Smooth muscle cell (in vitro differentiated cells): ENCODE data around the gene SGCA. TPM values are rescaled to one million over a fixed set of nuclear protein-coding genes. Genes with fewer than 3 reads are reported as not detected.

Source experiments
- DNase-seq: peaks from one replicate; lab custom pipeline; 2025; ENCODE audit not compliant: unreplicated experiment; lab: John Stamatoyannopoulos, UW
- H2AFZ ChIP-seq: fragments of 200-600 bp; sonication (generic); 2 replicates; pipeline ENCODE4 v1.6.0; 2016; ENCODE audit warnings: antibody characterized with exemption, low read depth, mild to moderate bottlenecking
- H3F3A ChIP-seq: fragments of 200-600 bp; sonication (generic); 2 replicates; pipeline ENCODE4 v1.6.0; 2017; ENCODE audit warnings: antibody characterized with exemption, low read depth
- H3K27ac ChIP-seq: fragments of 200-600 bp; sonication (generic); 2 replicates; pipeline ENCODE4 v1.5.1; 2016; ENCODE audit warnings: low read depth, mild to moderate bottlenecking
- H3K27me3 ChIP-seq: fragments of 200-600 bp; sonication (generic); 2 replicates; pipeline ENCODE4 v1.6.1; 2016; ENCODE audit warnings: low read depth, mild to moderate bottlenecking
- H3K36me3 ChIP-seq: fragments of 200-600 bp; sonication (generic); 2 replicates; pipeline ENCODE4 v1.5.1; 2016; ENCODE audit warnings: low read depth
- H3K4me1 ChIP-seq: fragments of 200-600 bp; sonication (generic); 2 replicates; pipeline ENCODE4 v1.5.1; 2016; ENCODE audit warnings: low read depth
- H3K4me2 ChIP-seq: fragments of 200-600 bp; sonication (generic); 2 replicates; pipeline ENCODE4 v1.6.0; 2016; ENCODE audit warnings: mild to moderate bottlenecking
- H3K4me3 ChIP-seq: fragments of 200-600 bp; sonication (generic); 2 replicates; pipeline ENCODE4 v1.5.1; 2016; ENCODE audit warnings: mild to moderate bottlenecking
- H3K79me2 ChIP-seq: fragments of 200-600 bp; sonication (generic); 2 replicates; pipeline ENCODE4 v1.6.0; 2016; ENCODE audit warnings: low read depth, mild to moderate bottlenecking
- H3K9ac ChIP-seq: fragments of 200-600 bp; sonication (generic); 2 replicates; pipeline ENCODE4 v1.6.0; 2016; ENCODE audit warnings: low read depth
- H3K9me3 ChIP-seq: fragments of 200-600 bp; sonication (generic); replicated peaks from 2 replicates; pipeline ENCODE4 v1.5.1; 2016; ENCODE audit warnings: low read depth
- H4K20me1 ChIP-seq: fragments of 200-600 bp; sonication (generic); 2 replicates; pipeline ENCODE4 v1.6.0; 2016; ENCODE audit warnings: low read depth
- CTCF ChIP-seq: fragments of 200-600 bp; sonication (generic); IDR thresholded peaks from 2 replicates; pipeline ENCODE4 v1.5.1; 2017; ENCODE audit warnings: borderline replicate concordance, mild to moderate bottlenecking, antibody characterized with exemption; ENCODE audit not compliant: insufficient read depth, poor library complexity, severe bottlenecking
- WGBS: methylation state at CpG from one replicate; pipeline ENCODE4 v1.1.7; 2016; ENCODE audit warnings: low lambda C conversion rate; 5-methylcytosine and 5-hydroxymethylcytosine counted together
- polyA plus RNA-seq: library from polyadenylated mRNA; unstranded; fragments of >200 nt; fragmentation: Nextera tagmentation; extraction: Ambion mirVana; gene quantifications from 2 replicates; pipeline ENCODE4 v1.2.1, GENCODE V29; 2016
- total RNA-seq: library from RNA; depleted of rRNA; stranded (reverse); fragments of >200 nt; gene quantifications from 2 replicates; pipeline ENCODE4 v1.2.3, GENCODE V29; 2014

The SGCA gene
- total and polyA plus RNA-seq, 2 experiments from 2014 or later = 2.1 TPM; not detected in 1

DNA sequence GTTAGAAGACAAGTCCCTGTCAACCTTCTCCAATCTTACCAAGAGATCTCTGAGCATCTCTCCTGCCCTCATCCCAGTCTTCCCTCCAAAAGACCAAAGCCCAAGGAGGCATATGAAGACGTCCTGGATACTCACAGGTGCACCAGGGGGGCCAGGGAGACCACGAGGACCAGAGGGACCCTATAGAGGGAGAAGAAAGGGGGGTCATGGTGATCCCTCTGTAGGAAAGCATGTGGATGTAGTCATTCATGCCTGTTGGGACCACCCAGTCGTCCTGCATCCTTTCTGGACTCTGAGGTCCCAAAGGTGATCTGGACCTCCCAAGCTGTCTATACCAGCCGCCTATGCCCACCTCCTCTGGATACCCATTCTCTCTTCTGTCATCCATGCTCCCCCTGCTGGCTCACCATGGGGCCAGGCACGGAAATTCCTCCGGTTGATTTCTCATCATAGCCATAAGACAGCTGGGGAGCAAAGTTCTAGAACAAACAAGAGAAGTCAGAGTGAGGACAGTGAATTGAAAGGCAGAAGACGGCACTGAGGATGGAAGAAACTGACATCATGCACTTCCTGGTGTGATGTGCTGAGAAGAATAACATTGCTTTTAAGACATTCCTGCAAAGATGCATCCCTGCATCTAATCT lies 32.3 kb downstream of the SGCA start:
- DNase-seq = no peak
- peak; percentile 65 for TF ChIP-seq CTCF
- H3F3A ChIP-seq = peaks cover 67% of the 10 kb centered on the region
- H3K9ac ChIP-seq = peak overlapping the region; percentile 93
- H3K4me2 ChIP-seq = peak overlapping the region; percentile 99
- H3K9me3 ChIP-seq = no peaks in the 10 kb centered on the region
- peaks cover 83% of the 10 kb centered on the region for H4K20me1 ChIP-seq
- H2AFZ ChIP-seq = no peak overlapping the region
- 39% methylated on average over 7 of the region's 7 CpGs for WGBS
- H3K27me3 ChIP-seq = no peaks in the 10 kb centered on the region
- H3K79me2 ChIP-seq = peaks cover 93% of the 10 kb centered on the region
- H3K36me3 ChIP-seq = peaks cover 20% of the 10 kb centered on the region
- H3K27ac ChIP-seq = peak overlapping the region; percentile 99
- H3K4me1 ChIP-seq = peaks cover 16% of the 10 kb centered on the region
- peak overlapping the region; percentile 89 for H3K4me3 ChIP-seq

DNA sequence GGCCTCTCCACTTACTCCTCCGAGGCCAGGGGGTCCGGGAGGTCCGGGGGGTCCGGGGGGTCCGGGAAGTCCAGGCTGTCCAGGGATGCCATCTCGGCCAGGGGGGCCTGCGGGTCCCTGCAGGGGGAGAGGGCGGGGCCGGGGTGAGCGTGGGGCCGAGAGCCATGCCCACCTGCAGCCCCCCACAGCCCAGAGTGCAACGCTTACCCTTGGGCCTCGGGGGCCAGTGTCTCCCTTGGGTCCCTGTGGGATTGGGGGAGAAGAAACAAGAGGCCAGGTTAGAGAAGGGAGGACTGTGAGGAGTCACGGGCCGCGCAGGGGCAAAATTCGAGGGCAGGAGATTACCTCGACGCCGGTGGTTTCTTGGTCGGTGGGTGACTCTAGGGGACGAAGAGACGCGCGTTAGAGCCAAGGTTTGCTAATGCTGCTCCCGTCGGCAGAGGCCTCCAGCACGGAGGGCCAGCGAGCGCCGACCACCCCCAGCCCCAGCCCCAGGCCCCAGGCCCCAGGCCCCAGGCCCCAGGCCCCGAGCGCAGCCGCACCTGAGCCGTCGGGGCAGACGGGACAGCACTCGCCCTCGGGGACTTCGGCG lies 33.5 kb downstream of the SGCA start:
- H3K4me2 ChIP-seq = peak overlapping the region; percentile 99
- no peak overlapping the region for H2AFZ ChIP-seq
- WGBS = 20% methylated on average over 30 of the region's 41 CpGs
- H3K9me3 ChIP-seq = no peaks in the 10 kb centered on the region
- peaks cover 61% of the 10 kb centered on the region for H3F3A ChIP-seq
- H3K27ac ChIP-seq = peak overlapping the region; percentile 99
- TF ChIP-seq CTCF = no peak
- peaks cover 17% of the 10 kb centered on the region for H3K4me1 ChIP-seq
- peaks cover 90% of the 10 kb centered on the region for H3K79me2 ChIP-seq
- peak overlapping the region; percentile 93 for H3K9ac ChIP-seq
- H4K20me1 ChIP-seq = peaks cover 71% of the 10 kb centered on the region
- H3K27me3 ChIP-seq = no peaks in the 10 kb centered on the region
- no peak for DNase-seq
- H3K36me3 ChIP-seq = peaks cover 20% of the 10 kb centered on the region
- H3K4me3 ChIP-seq = peak overlapping the region; percentile 89

DNA sequence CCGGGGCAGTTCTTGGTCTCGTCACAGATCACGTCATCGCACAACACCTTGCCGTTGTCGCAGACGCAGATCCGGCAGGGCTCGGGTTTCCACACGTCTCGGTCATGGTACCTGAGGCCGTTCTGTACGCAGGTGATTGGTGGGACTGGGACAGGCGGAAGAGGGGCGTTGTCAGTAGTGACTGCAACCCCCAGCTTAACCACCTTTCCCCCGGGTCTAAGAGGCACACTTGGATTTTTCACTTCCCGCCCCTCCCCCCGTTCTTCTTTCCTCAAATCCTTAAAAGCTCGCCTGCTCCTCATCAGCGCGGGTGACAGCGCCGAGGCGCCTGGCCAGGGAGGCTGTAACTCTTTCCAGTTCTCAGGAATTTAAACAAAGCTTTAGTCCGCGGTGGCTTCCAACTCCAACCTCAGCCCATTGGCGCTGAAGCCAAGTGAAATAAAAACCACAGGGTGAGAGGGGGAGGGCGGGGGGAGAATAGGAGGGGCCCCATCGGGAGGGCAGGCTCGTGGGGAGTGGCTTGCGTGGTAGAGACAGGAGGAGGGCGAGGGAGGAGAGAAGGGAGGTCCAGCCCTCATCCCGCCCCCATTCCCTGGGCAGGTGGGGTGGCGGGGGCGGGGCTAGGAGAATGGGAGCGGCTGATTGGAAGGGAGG lies 34.1 kb downstream of the SGCA start:
- peaks cover 65% of the 10 kb centered on the region for H4K20me1 ChIP-seq
- under 1% methylated on average over 32 of the region's 36 CpGs for WGBS
- H3K79me2 ChIP-seq = peaks cover 86% of the 10 kb centered on the region
- H3K4me1 ChIP-seq = peaks cover 21% of the 10 kb centered on the region
- TF ChIP-seq CTCF = no peak
- H3K36me3 ChIP-seq = peaks cover 20% of the 10 kb centered on the region
- peaks cover 62% of the 10 kb centered on the region for H3F3A ChIP-seq
- H3K9ac ChIP-seq = peak overlapping the region; percentile 93
- peak overlapping the region; percentile 99 for H3K4me2 ChIP-seq
- H2AFZ ChIP-seq = no peak overlapping the region
- peak overlapping the region; percentile 89 for H3K4me3 ChIP-seq
- H3K27ac ChIP-seq = peak overlapping the region; percentile 99
- H3K27me3 ChIP-seq = no peaks in the 10 kb centered on the region
- no peaks in the 10 kb centered on the region for H3K9me3 ChIP-seq
- DNase-seq = peak; percentile 76
